ENCODE results near the gene C3AR1.
"Not testable (repeated sequence)": the region's sequence is repeated elsewhere in the genome, so short reads cannot be mapped to it uniquely, and the experiment has no call there.

C3AR1 gene

DNA sequence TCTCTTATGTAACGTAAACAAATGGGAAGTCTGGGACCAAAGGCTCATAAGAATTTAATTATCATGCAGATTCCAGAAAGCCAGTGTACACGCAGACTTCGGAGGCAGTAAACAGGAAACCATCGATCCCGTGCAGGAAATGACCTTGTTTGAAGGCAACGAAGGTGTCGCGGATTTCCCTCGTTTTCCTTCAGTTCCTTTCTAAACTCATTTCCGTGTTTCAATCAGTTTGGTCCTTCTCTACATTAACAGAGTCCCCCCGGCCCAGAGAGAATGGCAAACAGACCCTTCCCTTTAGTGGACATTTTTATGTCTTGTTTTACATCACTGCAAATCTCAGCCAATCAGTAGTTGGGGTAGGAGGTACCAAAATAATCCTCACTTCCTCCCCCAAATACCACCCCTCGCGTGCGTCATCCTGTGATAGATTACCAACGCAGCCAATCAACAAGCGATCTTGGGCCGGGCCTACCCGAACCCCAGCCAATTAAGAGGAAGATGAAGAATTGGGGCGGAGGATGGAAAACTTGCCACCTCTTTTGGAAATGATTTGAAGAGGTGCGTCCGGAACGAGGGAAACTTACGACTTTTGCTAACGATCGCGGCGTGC is 39.8 kb downstream of the C3AR1 start:
- peak; percentile 95 to 97 for DNase-seq

DNA sequence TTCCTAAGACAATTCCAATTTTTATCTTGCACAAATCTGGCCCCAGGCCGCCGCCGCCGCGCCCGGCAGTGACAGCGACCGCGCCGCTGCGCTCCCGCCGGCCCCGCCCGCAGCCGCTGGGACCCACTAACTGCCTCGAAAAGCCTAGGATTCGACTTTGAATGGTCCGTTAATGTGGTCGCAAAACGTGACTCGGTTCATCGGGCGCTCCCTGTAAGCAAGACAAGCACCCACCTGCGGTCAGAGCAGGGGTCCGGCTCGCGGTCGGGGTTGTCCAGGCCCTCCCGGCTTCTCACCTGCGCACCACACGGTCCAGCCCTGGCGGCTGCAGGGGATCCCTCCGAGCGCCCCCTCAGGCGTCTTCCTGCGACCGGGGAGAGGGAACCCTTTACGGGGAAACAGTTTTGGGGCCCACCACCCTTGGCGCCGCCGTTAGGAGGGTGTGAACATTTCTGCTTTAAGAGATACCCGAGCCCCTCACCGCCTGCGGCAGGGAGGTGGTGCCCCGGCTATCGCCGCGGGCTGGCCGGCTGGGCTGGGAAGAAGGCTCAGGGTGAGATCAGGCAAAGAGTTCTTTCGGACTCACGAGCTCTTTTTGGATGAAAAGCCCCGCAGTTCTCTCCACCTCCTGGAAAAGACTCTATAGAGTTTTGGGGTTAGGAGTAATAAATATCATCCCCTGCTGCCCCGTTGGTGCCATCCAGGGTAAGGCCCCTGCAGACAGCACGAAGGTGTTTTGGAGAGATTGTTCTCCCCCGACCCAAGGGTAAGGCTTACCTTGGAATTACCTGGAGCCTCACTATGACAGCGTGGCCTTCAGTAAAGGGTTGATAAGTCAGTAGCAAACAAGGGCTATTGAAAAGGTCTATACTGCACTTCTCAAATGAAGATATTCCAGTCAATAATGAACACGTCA is 47.2 kb downstream of the C3AR1 start:
- DNase-seq: no peak

DNA sequence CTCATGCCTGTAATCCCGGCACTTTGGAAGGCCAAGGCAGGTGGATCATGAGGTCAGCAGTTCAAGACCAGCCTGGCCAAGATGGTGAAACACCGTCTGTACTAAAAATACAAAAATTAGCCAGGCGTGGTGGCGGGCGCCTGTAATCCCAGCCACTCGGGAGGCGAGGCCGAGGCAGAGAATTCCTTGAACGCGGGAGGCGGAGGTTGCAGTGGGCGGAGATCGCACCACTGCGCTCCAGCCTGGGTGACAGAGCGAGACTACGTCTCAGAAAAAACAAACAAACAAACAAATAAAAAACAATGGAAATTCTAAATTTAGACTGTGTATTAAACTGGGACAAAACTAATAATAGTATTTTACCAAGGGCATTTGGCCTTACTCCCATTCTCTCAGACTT is 47.9 kb downstream of the C3AR1 start:
- DNase-seq: not testable (repeated sequence)

DNA sequence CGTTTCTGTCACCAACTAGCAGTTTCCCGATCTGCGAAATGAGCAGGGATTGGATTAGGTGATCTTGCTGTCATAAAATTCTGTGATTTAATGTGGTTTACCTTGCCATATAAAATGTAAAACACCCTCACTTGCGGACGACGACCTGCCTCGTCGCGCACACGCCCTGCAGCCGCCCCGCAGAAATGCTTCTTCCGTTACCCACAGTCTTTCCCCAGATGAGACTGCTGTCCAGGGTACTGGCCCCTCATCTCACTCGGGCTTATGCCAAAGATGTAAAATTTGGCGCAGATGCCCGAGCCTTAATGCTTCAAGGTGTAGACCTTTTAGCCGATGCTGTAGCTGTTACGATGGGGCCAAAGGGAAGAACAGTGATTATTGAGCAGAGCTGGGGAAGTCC is 51.3 kb downstream of the C3AR1 start:
- no peak for DNase-seq

DNA sequence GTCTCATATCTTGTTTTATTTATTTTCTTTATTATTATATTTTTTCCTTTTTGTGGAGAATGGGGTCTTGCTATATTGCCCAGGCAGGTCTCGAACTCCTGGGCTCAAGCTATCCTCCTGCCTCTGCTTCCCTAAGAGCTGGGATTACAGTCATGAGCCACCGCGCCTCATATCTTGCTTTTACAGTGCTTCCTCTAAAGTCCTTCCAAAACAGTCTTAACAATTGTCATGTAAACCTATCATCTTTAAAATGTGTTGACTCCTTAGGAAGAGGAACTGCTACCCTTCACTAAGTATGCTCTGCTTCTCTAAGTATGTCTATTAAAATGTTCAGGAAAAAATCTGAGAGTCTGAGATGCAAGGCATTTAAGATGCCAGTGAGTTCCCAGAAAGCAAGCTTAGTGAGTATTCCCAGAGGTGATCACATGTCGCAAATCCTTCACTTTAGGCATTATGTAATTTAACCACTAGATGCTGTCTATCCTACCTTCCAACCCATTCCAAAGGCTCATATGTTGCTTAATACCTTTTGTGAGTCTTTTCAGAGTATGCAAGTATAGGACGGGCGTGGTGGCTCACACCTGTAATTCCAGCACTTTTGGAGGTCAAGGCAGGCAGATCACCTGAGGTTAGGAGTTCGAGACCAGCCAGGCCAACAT is 53.4 kb downstream of the C3AR1 start:
- DNase-seq: no peak

DNA sequence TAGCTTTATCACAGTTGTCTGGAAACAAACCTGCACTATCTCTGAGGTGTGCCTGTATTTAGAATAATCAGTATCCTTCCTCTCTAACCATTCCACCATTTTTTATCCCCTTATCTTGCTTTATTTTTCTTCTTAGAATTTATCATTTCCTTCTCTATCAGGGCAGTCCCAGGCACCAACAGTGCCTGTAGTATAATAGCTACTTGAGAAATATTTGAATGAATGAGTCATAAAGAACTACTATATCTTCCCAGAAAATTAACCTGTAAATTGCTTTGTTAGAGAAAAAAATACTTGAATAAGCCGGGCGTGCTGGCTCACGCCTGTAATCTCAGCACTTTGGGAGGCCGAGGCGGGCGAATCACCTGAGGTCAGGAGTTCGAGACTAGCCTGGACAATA is 54.8 kb downstream of the C3AR1 start:
- DNase-seq: no peak
